Mesenchymal stem cell (in vitro differentiated cells and primary cell): Measurements from ENCODE around the gene RAD54L.

Experiments
- DNase-seq: peaks from one replicate; pipeline ENCODE4 v3.0.0-alpha.2; 2013
- H2AFZ ChIP-seq: one replicate; pipeline ENCODE4 v1.6.1; 2013; ENCODE audit warnings: low read depth, mild to moderate bottlenecking, control low read depth, inconsistent platforms, low read length, moderate library complexity
- H2AK5ac ChIP-seq: 2 replicates; pipeline ENCODE4 v1.6.1; 2013; ENCODE audit warnings: low read length, moderate library complexity, mild to moderate bottlenecking, inconsistent platforms; ENCODE audit not compliant: severe bottlenecking
- H2BK120ac ChIP-seq: one replicate; pipeline ENCODE4 v1.6.1; 2013; ENCODE audit warnings: low read depth, mild to moderate bottlenecking, inconsistent platforms, low read length, moderate library complexity
- H2BK12ac ChIP-seq, 2 experiments: one replicate each; pipeline ENCODE4 v1.6.1; 2013; ENCODE audit warnings: inconsistent platforms in 2 of 2, low read length in 2 of 2, mild to moderate bottlenecking in 2 of 2, moderate library complexity in 2 of 2, control low read depth in 1 of 2
- H2BK15ac ChIP-seq: one replicate; pipeline ENCODE4 v1.6.1; 2013; ENCODE audit warnings: mild to moderate bottlenecking, low read depth, inconsistent platforms; ENCODE audit not compliant: poor library complexity, severe bottlenecking
- H2BK5ac ChIP-seq: 2 replicates; pipeline ENCODE4 v1.6.1; 2013; ENCODE audit warnings: low read depth, mild to moderate bottlenecking, low read length, control low read depth, inconsistent platforms; ENCODE audit not compliant: poor library complexity, severe bottlenecking
- H3K14ac ChIP-seq, 2 experiments: one replicate each; pipeline ENCODE4 v1.6.1; 2013; ENCODE audit warnings: inconsistent platforms in 2 of 2, low read length in 2 of 2, control low read depth in 1 of 2, mild to moderate bottlenecking in 1 of 2, moderate library complexity in 1 of 2
- H3K18ac ChIP-seq, 2 experiments: one replicate each; pipeline ENCODE4 v1.6.1; 2013; ENCODE audit warnings: inconsistent platforms in 2 of 2, low read length in 2 of 2, control low read depth in 1 of 2, low read depth in 1 of 2, mild to moderate bottlenecking in 1 of 2
- H3K23ac ChIP-seq, 2 experiments: one replicate each; pipeline ENCODE4 v1.6.1; 2013; ENCODE audit warnings: inconsistent platforms in 2 of 2, low read length in 2 of 2, mild to moderate bottlenecking in 2 of 2, moderate library complexity in 2 of 2, control low read depth in 1 of 2
- H3K27ac ChIP-seq: 2 replicates; pipeline ENCODE4 v1.5.1; 2013; ENCODE audit warnings: mild to moderate bottlenecking, moderate library complexity, low read length, control low read depth, inconsistent platforms; ENCODE audit not compliant: poor library complexity, severe bottlenecking
- H3K27me3 ChIP-seq, 2 experiments: 2 replicates each; pipeline versions ENCODE4 v1.6.1 to v1.7.0; 2013; ENCODE audit warnings: low read length in 2 of 2, mild to moderate bottlenecking in 2 of 2, moderate library complexity in 2 of 2, control low read depth in 1 of 2, inconsistent platforms in 1 of 2; ENCODE audit not compliant: control insufficient read depth in 1 of 2, insufficient read depth in 1 of 2
- H3K36me3 ChIP-seq, 2 experiments: 2 replicates each; pipeline versions ENCODE4 v1.6.1 to v1.7.0; 2013; ENCODE audit warnings: low read length in 2 of 2, control low read depth in 1 of 2, inconsistent platforms in 1 of 2, low read depth in 1 of 2, mild to moderate bottlenecking in 1 of 2; ENCODE audit not compliant: insufficient read depth in 2 of 2, control insufficient read depth in 1 of 2
- H3K4ac ChIP-seq, 2 experiments: one replicate each; pipeline ENCODE4 v1.6.1; 2013; ENCODE audit warnings: inconsistent platforms in 2 of 2, low read length in 2 of 2, mild to moderate bottlenecking in 2 of 2, moderate library complexity in 2 of 2, control low read depth in 1 of 2, low read depth in 1 of 2
- H3K4me1 ChIP-seq: 2 replicates; pipeline ENCODE4 v1.6.1; 2013; ENCODE audit warnings: low read depth, low read length, control low read depth; ENCODE audit not compliant: control insufficient read depth, insufficient read depth
- H3K4me2 ChIP-seq: 2 replicates; pipeline ENCODE4 v1.6.1; 2013; ENCODE audit warnings: low read length, mild to moderate bottlenecking, inconsistent platforms; ENCODE audit not compliant: poor library complexity, severe bottlenecking
- H3K4me3 ChIP-seq, 2 experiments: 2 replicates each; pipeline versions ENCODE4 v1.5.1 to v1.7.0; 2013; ENCODE audit warnings: low read length in 2 of 2, mild to moderate bottlenecking in 2 of 2, control low read depth in 1 of 2, low read depth in 1 of 2; ENCODE audit not compliant: insufficient read depth in 1 of 2
- H3K79me1 ChIP-seq: replicated peaks from 2 replicates; pipeline ENCODE4 v1.6.1; 2013; ENCODE audit warnings: mild to moderate bottlenecking, control low read depth, low read length, inconsistent platforms; ENCODE audit not compliant: poor library complexity, severe bottlenecking
- H3K9ac ChIP-seq: 2 replicates; pipeline ENCODE4 v1.7.0; 2013; ENCODE audit warnings: mild to moderate bottlenecking, low read length, moderate library complexity
- H3K9me3 ChIP-seq: 2 replicates; pipeline ENCODE4 v1.7.0; 2013; ENCODE audit warnings: mild to moderate bottlenecking, low read length; ENCODE audit not compliant: control insufficient read depth
- H4K8ac ChIP-seq: one replicate; pipeline ENCODE4 v1.6.1; 2013; ENCODE audit warnings: inconsistent platforms, mild to moderate bottlenecking, low read length, moderate library complexity
- H4K91ac ChIP-seq: one replicate; pipeline ENCODE4 v1.6.1; 2013; ENCODE audit warnings: mild to moderate bottlenecking, low read length, inconsistent platforms
- WGBS: methylation state at CpG from one replicate; pipeline ENCODE4 v1.1.7; 2013; ENCODE audit warnings: mixed read lengths; 5-methylcytosine and 5-hydroxymethylcytosine counted together

The RAD54L gene

GRCh38 chr1:46206399-46206798 lies 41.2 kb upstream of the RAD54L start:
- H3K4me3 ChIP-seq: no peak overlapping the region
- no peak overlapping the region for H3K14ac ChIP-seq
- H3K4me2 ChIP-seq: no peak overlapping the region
- no peak overlapping the region for H2BK15ac ChIP-seq
- no peak overlapping the region for H2AFZ ChIP-seq
- H2AK5ac ChIP-seq: no peak overlapping the region
- no peak overlapping the region for H3K23ac ChIP-seq
- 97% methylated on average over 2 of the region's 2 CpGs for WGBS
- H3K18ac ChIP-seq: no peak overlapping the region
- H3K36me3 ChIP-seq: peaks cover 0 to 3% of the 10 kb centered on the region in 2 experiments
- H3K27ac ChIP-seq: no peak overlapping the region
- no peak overlapping the region for H4K8ac ChIP-seq
- no peak overlapping the region for H4K91ac ChIP-seq
- peaks cover 6% of the 10 kb centered on the region for H3K4me1 ChIP-seq
- H3K9me3 ChIP-seq: no peaks in the 10 kb centered on the region
- H3K4ac ChIP-seq: no peak overlapping the region
- no peak for DNase-seq
- peak overlapping the region; percentile 19 for H2BK5ac ChIP-seq
- no peaks in the 10 kb centered on the region for H3K27me3 ChIP-seq
- no peak overlapping the region for H3K9ac ChIP-seq
- no peak overlapping the region for H2BK12ac ChIP-seq
- no peak overlapping the region for H2BK120ac ChIP-seq
- peaks cover 6% of the 10 kb centered on the region for H3K79me1 ChIP-seq

DNA sequence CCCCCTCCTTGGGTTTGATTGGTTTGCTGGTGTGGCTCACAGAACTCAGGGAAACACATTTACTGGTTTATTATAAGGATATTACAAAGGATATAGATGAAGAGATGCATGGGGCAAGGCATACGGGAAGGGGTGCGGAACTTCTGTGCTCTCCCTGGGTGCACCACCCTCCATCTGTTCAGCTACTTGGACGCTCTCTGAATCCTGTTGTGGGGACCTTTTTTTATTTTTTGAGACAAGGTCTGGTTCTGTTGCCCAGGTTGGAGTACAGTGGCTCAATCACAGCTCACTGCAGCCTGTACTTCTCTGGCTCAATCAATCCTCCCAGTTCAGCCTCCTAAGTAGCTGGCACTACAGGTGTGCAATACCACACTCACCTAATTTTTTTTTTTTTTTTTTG lies 37.0 kb upstream of the RAD54L start:
- H3K14ac ChIP-seq: no peak overlapping the region
- no peak overlapping the region for H2BK12ac ChIP-seq
- H3K23ac ChIP-seq: no peak overlapping the region
- DNase-seq: no peak
- no peaks in the 10 kb centered on the region for H3K9me3 ChIP-seq
- H3K4me3 ChIP-seq: no peak overlapping the region
- H3K4ac ChIP-seq: no peak overlapping the region
- no peaks in the 10 kb centered on the region for H3K4me1 ChIP-seq
- H3K4me2 ChIP-seq: no peak overlapping the region
- 100% methylated on average over 3 of the region's 3 CpGs for WGBS
- H2BK5ac ChIP-seq: no peak overlapping the region
- no peak overlapping the region for H2AFZ ChIP-seq
- H3K27ac ChIP-seq: no peak overlapping the region
- H3K79me1 ChIP-seq: peaks cover 3% of the 10 kb centered on the region
- no peak overlapping the region for H4K91ac ChIP-seq
- H3K27me3 ChIP-seq: no peaks in the 10 kb centered on the region
- H3K36me3 ChIP-seq: peaks cover 0 to 3% of the 10 kb centered on the region in 2 experiments
- H3K18ac ChIP-seq: no peak overlapping the region
- no peak overlapping the region for H3K9ac ChIP-seq
- no peak overlapping the region for H2BK15ac ChIP-seq
- H4K8ac ChIP-seq: no peak overlapping the region
- H2BK120ac ChIP-seq: no peak overlapping the region
- H2AK5ac ChIP-seq: no peak overlapping the region

DNA sequence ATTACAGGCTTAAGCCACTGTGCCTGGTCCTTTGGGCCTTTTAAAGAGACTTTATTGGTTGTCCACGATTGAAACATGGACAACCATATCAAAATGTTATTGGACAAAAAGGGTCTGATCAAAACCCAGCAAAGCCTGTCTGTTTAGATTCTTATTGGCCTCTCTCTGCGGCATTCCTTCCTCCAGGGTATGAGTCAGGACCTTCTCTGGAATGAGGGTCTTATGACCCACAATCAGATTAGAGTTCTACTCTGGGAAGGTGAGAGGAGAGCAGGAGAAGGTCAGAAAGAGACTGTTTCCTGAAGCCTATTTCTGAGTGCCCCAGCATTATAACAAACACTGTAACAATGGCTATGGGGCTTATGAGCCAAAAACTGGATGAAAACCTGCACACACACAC lies 36.5 kb upstream of the RAD54L start:
- no peak overlapping the region for H3K18ac ChIP-seq
- no peak overlapping the region for H3K14ac ChIP-seq
- no peak overlapping the region for H2BK5ac ChIP-seq
- no peaks in the 10 kb centered on the region for H3K9me3 ChIP-seq
- H3K4me3 ChIP-seq: no peak overlapping the region
- no peak overlapping the region for H3K4me2 ChIP-seq
- peak; percentile 18 for DNase-seq
- H2BK12ac ChIP-seq: no peak overlapping the region
- no peak overlapping the region for H2BK120ac ChIP-seq
- H3K27ac ChIP-seq: no peak overlapping the region
- no peak overlapping the region for H3K23ac ChIP-seq
- H3K27me3 ChIP-seq: no peaks in the 10 kb centered on the region
- H2AK5ac ChIP-seq: no peak overlapping the region
- H3K4me1 ChIP-seq: no peaks in the 10 kb centered on the region
- no peak overlapping the region for H4K91ac ChIP-seq
- no peak overlapping the region for H2BK15ac ChIP-seq
- H3K9ac ChIP-seq: no peak overlapping the region
- no peak overlapping the region for H2AFZ ChIP-seq
- peaks cover 0 to 3% of the 10 kb centered on the region in 2 experiments for H3K36me3 ChIP-seq
- 75% methylated on average over 2 of the region's 2 CpGs for WGBS
- H3K4ac ChIP-seq: no peak overlapping the region
- H4K8ac ChIP-seq: no peak overlapping the region
- peaks cover 2% of the 10 kb centered on the region for H3K79me1 ChIP-seq

DNA sequence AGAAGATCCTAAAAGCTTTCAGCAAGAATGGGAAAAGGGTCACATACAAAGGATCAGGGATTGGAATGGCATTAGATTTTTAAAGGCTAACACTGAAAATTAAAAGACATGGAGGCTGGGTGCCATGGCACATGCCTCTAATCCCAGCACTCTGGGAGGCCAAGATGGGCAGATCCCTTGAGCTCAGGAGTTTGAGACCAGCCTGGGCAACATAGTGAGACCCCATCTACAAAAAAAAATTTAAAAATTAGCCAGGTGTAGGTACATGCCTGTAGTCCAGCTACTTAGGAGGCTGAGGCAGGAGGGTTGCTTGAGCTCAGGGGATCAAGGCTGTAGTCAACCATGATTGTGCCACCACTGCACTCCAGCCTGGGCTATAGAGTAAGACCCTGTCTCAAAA lies 32.1 kb upstream of the RAD54L start:
- Histone ChIP-seq H4K8ac (no peak overlapping the region), H3K4me1 (peaks cover 4% of the 10 kb centered on the region), H3K9me3 (no peaks in the 10 kb centered on the region), H3K79me1 (no peaks in the 10 kb centered on the region), H3K18ac (no peak overlapping the region), H2BK12ac (no peak overlapping the region), H2BK5ac (no peak overlapping the region), H3K4me2 (no peak overlapping the region), H3K27ac (no peak overlapping the region), H2BK120ac (no peak overlapping the region), H3K36me3 (peaks cover 0 to 6% of the 10 kb centered on the region in 2 experiments), H3K23ac (no peak overlapping the region), H2AFZ (no peak overlapping the region), H2BK15ac (no peak overlapping the region), H2AK5ac (no peak overlapping the region), H3K14ac (no peak overlapping the region), H4K91ac (no peak overlapping the region), H3K27me3 (no peaks in the 10 kb centered on the region), H3K4me3 (no peak overlapping the region), H3K4ac (no peak overlapping the region), H3K9ac (no peak overlapping the region)
- DNase-seq: no peak
